OCI-LY3 (cell line): Measurements from ENCODE around the gene TDRD15.

Experiments used
- H2AFZ ChIP-seq: fragments of 200-600, 300-600 bp; shearing (Covaris generic); 2 replicates; pipeline ENCODE4 v1.6.0; 2014; ENCODE audit warnings: antibody characterized with exemption, low read depth, low read length
- H3K27ac ChIP-seq: fragments of 200-600, 300-600 bp; sonication (generic); 2 replicates; pipeline ENCODE4 v1.5.1; 2014; ENCODE audit warnings: mild to moderate bottlenecking, low read length, moderate library complexity, mixed read lengths
- H3K27me3 ChIP-seq: fragments of 200-600, 300-600 bp; sonication (generic); 2 replicates; pipeline ENCODE4 v1.6.1; 2014; ENCODE audit warnings: low read depth, low read length, mixed read lengths
- H3K36me3 ChIP-seq: fragments of 200-600, 300-600 bp; sonication (generic); replicated peaks from 2 replicates; pipeline ENCODE3; 2014; ENCODE audit warnings: low read depth, low read length, mixed read lengths
- H3K4me1 ChIP-seq: fragments of 300-600, 200-600 bp; sonication (generic); 2 replicates; pipeline ENCODE4 v1.6.1; 2014; ENCODE audit warnings: low read length, mixed read lengths
- H3K4me2 ChIP-seq: fragments of 200-600, 300-600 bp; sonication (generic); 2 replicates; pipeline ENCODE4 v1.6.1; 2014; ENCODE audit warnings: low read length, mixed read lengths
- H3K4me3 ChIP-seq: fragments of 300-600, 200-600 bp; sonication (generic); 2 replicates; pipeline ENCODE4 v1.5.1; 2014; ENCODE audit warnings: antibody characterized with exemption, mild to moderate bottlenecking, low read length, moderate library complexity
- H3K79me2 ChIP-seq: fragments of 300-600, 200-600 bp; shearing (Covaris generic); 2 replicates; pipeline ENCODE4 v1.6.1; 2014; ENCODE audit warnings: mild to moderate bottlenecking, low read length, mixed read lengths
- H3K9ac ChIP-seq: fragments of 300-600, 200-600 bp; shearing (Covaris generic); 2 replicates; pipeline ENCODE4 v1.6.0; 2014; ENCODE audit warnings: mild to moderate bottlenecking, low read length, moderate library complexity
- H3K9me3 ChIP-seq: fragments of 200-600, 300-600 bp; shearing (Covaris generic); 2 replicates; pipeline ENCODE4 v1.6.1; 2014; ENCODE audit warnings: low read length, mixed read lengths; ENCODE audit not compliant: insufficient read depth
- H4K20me1 ChIP-seq: fragments of 200-600, 300-600 bp; sonication (generic); 2 replicates; pipeline ENCODE4 v1.6.1; 2016; ENCODE audit warnings: low read length, mixed read lengths; ENCODE audit not compliant: insufficient read depth
- EZH2phosphoT487 ChIP-seq: fragments of 200-600 bp; shearing (Covaris generic); IDR thresholded peaks from 2 replicates; pipeline ENCODE4 v1.6.1; 2018; ENCODE audit warnings: antibody characterized with exemption, mixed run types, low read depth
- TF ChIP-seq, protein P1 (sequence below): fragments of 200-600, 300-600 bp; sonication (generic); IDR thresholded peaks from 2 replicates; pipeline ENCODE4 v1.5.1; 2014; ENCODE audit warnings: antibody characterized with exemption, low read length, low read depth

TDRD15 gene

GRCh38 chr2:21155365-21156136 is 31.8 kb downstream of the TDRD15 start:
- Histone ChIP-seq H3K9ac (no peak overlapping the region), H3K4me2 (no peak overlapping the region), H3K4me1 (no peaks in the 10 kb centered on the region), H4K20me1 (no peaks in the 10 kb centered on the region), H3K36me3 (no peaks in the 10 kb centered on the region), H3K4me3 (no peak overlapping the region), H3K9me3 (no peaks in the 10 kb centered on the region), H3K79me2 (no peaks in the 10 kb centered on the region), H3K27ac (no peak overlapping the region), H2AFZ (no peak overlapping the region), H3K27me3 (peaks cover 4% of the 10 kb centered on the region; the same call in 1 of the 2 replicates)
- TF ChIP-seq, protein P1, sequence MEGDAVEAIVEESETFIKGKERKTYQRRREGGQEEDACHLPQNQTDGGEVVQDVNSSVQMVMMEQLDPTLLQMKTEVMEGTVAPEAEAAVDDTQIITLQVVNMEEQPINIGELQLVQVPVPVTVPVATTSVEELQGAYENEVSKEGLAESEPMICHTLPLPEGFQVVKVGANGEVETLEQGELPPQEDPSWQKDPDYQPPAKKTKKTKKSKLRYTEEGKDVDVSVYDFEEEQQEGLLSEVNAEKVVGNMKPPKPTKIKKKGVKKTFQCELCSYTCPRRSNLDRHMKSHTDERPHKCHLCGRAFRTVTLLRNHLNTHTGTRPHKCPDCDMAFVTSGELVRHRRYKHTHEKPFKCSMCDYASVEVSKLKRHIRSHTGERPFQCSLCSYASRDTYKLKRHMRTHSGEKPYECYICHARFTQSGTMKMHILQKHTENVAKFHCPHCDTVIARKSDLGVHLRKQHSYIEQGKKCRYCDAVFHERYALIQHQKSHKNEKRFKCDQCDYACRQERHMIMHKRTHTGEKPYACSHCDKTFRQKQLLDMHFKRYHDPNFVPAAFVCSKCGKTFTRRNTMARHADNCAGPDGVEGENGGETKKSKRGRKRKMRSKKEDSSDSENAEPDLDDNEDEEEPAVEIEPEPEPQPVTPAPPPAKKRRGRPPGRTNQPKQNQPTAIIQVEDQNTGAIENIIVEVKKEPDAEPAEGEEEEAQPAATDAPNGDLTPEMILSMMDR, result no peak
- no peak for TF ChIP-seq EZH2phosphoT487

- H3K4me2 ChIP-seq, result no peak overlapping the region
- no peaks in the 10 kb centered on the region for H3K4me1 ChIP-seq
- no peak overlapping the region for H2AFZ ChIP-seq
- H3K79me2 ChIP-seq, result no peaks in the 10 kb centered on the region
- no peaks in the 10 kb centered on the region for H3K36me3 ChIP-seq
- no peaks in the 10 kb centered on the region for H4K20me1 ChIP-seq
- no peak overlapping the region for H3K27ac ChIP-seq
- no peak overlapping the region for H3K9ac ChIP-seq
- H3K9me3 ChIP-seq, result no peaks in the 10 kb centered on the region
- TF ChIP-seq, protein P1, result no peak
- TF ChIP-seq EZH2phosphoT487, result no peak
- peaks cover 4% of the 10 kb centered on the region; the same call in 1 of the 2 replicates for H3K27me3 ChIP-seq
- H3K4me3 ChIP-seq, result no peak overlapping the region
Observed at GRCh38 chr2:21161122-21161521, 37.4 kb downstream of the TDRD15 start.

DNA sequence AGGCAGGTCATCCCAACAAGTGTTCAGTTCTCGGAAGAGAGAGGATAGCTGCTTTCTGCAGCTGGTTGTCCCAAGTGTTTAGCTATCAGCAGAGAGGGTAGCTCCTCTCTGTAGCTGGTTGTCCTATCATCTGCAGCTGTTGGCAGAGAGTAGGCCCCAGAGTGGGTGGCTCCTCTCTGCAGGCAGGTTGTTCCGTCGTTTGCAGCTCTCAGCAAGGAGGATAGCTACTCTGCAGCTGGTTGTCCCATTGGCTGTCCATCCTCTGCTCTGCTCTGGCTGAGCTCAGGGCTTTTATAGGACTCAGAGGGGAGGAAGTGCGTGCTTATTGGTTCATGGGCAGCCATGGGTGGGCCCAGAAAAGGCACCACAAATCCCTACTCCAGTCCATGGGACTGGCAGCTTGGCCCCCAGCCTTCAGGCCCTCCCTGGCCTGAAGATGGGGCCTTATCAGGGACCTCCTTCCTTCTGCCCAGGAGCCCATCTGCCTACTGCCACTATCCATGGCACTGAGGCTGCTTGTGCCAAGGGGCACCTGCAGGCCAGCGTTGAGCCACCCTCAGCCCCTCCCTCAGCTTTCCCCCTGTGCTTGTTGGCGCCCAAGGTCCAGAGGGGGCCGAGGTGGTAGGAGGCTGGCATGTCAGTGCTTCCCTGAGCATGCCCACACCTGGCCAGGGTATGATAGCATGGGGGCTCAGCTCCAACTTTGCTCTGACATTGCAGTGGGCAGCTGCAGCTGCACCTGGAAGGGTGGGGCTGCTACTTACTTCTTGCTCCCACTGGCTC is 38.3 kb downstream of the TDRD15 start:
- Histone ChIP-seq H3K36me3 (no peaks in the 10 kb centered on the region), H4K20me1 (no peaks in the 10 kb centered on the region), H2AFZ (no peak overlapping the region), H3K27ac (no peak overlapping the region), H3K4me2 (no peak overlapping the region), H3K4me1 (no peaks in the 10 kb centered on the region), H3K9ac (no peak overlapping the region), H3K9me3 (no peaks in the 10 kb centered on the region), H3K79me2 (no peaks in the 10 kb centered on the region), H3K27me3 (no peaks in the 10 kb centered on the region), H3K4me3 (no peak overlapping the region)
- TF ChIP-seq EZH2phosphoT487, result no peak
- TF ChIP-seq, protein P1, result no peak

DNA sequence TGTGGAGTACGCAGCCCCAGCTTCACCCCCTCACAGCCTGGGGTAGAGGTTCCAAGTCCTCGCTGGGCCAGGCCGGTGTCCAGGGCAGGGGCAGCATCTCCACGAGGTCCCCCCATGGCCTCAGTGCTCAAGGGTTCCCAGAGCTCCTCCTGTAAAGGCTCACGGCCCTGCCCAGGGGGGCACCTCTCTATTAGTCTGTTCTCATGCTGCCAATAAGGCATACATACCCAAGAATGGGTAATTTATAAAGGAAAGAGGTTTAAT is 38.8 kb downstream of the TDRD15 start:
- no peak overlapping the region for H3K4me2 ChIP-seq
- no peaks in the 10 kb centered on the region for H3K4me1 ChIP-seq
- H3K27ac ChIP-seq, result no peak overlapping the region
- TF ChIP-seq EZH2phosphoT487, result no peak
- TF ChIP-seq, protein P1, result no peak
- H3K4me3 ChIP-seq, result no peak overlapping the region
- H3K27me3 ChIP-seq, result no peaks in the 10 kb centered on the region
- no peak overlapping the region for H2AFZ ChIP-seq
- H3K79me2 ChIP-seq, result no peaks in the 10 kb centered on the region
- H3K9ac ChIP-seq, result no peak overlapping the region
- H4K20me1 ChIP-seq, result no peaks in the 10 kb centered on the region
- no peaks in the 10 kb centered on the region for H3K36me3 ChIP-seq
- H3K9me3 ChIP-seq, result no peaks in the 10 kb centered on the region
